DOHH2 (cell line): ENCODE data around the gene PES1.

Source experiments
- EZH2phosphoT487 ChIP-seq: fragments of 200-600 bp; sonication (generic); IDR thresholded peaks from 2 replicates; pipeline ENCODE4 v1.6.1; 2017; ENCODE audit warnings: borderline replicate concordance, mild to moderate bottlenecking, antibody characterized with exemption, low read length, moderate library complexity, mixed read lengths
- TF ChIP-seq, protein P1 (sequence below): fragments of 200-600 bp; sonication (generic); IDR thresholded peaks from one replicate; pipeline ENCODE4 v1.5.1; 2014; ENCODE audit warnings: antibody characterized with exemption, mild to moderate bottlenecking, low read depth, low read length; ENCODE audit not compliant: poor library complexity, severe bottlenecking

- TF ChIP-seq, protein P1, sequence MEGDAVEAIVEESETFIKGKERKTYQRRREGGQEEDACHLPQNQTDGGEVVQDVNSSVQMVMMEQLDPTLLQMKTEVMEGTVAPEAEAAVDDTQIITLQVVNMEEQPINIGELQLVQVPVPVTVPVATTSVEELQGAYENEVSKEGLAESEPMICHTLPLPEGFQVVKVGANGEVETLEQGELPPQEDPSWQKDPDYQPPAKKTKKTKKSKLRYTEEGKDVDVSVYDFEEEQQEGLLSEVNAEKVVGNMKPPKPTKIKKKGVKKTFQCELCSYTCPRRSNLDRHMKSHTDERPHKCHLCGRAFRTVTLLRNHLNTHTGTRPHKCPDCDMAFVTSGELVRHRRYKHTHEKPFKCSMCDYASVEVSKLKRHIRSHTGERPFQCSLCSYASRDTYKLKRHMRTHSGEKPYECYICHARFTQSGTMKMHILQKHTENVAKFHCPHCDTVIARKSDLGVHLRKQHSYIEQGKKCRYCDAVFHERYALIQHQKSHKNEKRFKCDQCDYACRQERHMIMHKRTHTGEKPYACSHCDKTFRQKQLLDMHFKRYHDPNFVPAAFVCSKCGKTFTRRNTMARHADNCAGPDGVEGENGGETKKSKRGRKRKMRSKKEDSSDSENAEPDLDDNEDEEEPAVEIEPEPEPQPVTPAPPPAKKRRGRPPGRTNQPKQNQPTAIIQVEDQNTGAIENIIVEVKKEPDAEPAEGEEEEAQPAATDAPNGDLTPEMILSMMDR = no peak
- TF ChIP-seq EZH2phosphoT487 = no peak
Measured at GRCh38 chr22:30552719-30553118, 39.0 kb downstream of the PES1 start.
